KOPT-K1 (cell line): ENCODE data around the gene RMND5A.

Experiments
- H3K27ac ChIP-seq: fragments of 200-600 bp; sonication (generic); 2 replicates; pipeline ENCODE4 v1.5.1; 2016; ENCODE audit warnings: antibody characterized with exemption, mild to moderate bottlenecking, low read depth, low read length; ENCODE audit not compliant: poor library complexity, severe bottlenecking
- H3K36me3 ChIP-seq: fragments of 200-600 bp; sonication (generic); 2 replicates; pipeline ENCODE4 v1.5.1; 2017; ENCODE audit warnings: antibody characterized with exemption, mild to moderate bottlenecking, low read length, moderate library complexity; ENCODE audit not compliant: insufficient read depth
- H3K9me3 ChIP-seq: fragments of 200-600 bp; sonication (generic); 2 replicates; pipeline ENCODE4 v1.5.1; 2017; ENCODE audit warnings: antibody characterized with exemption, low read length, mild to moderate bottlenecking; ENCODE audit not compliant: insufficient read depth, poor library complexity, severe bottlenecking

The RMND5A gene

GRCh38 chr2:86769838-86770237 is 49.7 kb downstream of the RMND5A start:
- Histone ChIP-seq H3K27ac (no peak overlapping the region), H3K36me3 (peaks cover 97% of the 10 kb centered on the region), H3K9me3 (no peaks in the 10 kb centered on the region)

- Histone ChIP-seq H3K27ac (no peak overlapping the region), H3K36me3 (peaks cover 98% of the 10 kb centered on the region)
Observed at GRCh38 chr2:86770816-86771301, 50.8 kb downstream of the RMND5A start.

GRCh38 chr2:86772611-86773010 is 52.5 kb downstream of the RMND5A start:
- peaks cover 96% of the 10 kb centered on the region for H3K36me3 ChIP-seq
- no peaks in the 10 kb centered on the region for H3K9me3 ChIP-seq
- no peak overlapping the region for H3K27ac ChIP-seq

More at GRCh38 chr2:86770816-86771301, 50.8 kb downstream of the RMND5A start:
- H3K9me3 ChIP-seq = no peaks in the 10 kb centered on the region

GRCh38 chr2:86774862-86775261 is 54.8 kb downstream of the RMND5A start:
- Histone ChIP-seq H3K27ac (no peak overlapping the region), H3K9me3 (no peaks in the 10 kb centered on the region), H3K36me3 (peaks cover 76% of the 10 kb centered on the region)

GRCh38 chr2:86775338-86775737 is 55.2 kb downstream of the RMND5A start:
- peaks cover 71% of the 10 kb centered on the region for H3K36me3 ChIP-seq

GRCh38 chr2:86776532-86776931 is 56.4 kb downstream of the RMND5A start:
- peaks cover 59% of the 10 kb centered on the region for H3K36me3 ChIP-seq
- no peaks in the 10 kb centered on the region for H3K9me3 ChIP-seq
- no peak overlapping the region for H3K27ac ChIP-seq

More at GRCh38 chr2:86775338-86775737, 55.2 kb downstream of the RMND5A start:
- no peak overlapping the region for H3K27ac ChIP-seq
- no peaks in the 10 kb centered on the region for H3K9me3 ChIP-seq

- no peaks in the 10 kb centered on the region for H3K9me3 ChIP-seq
- H3K27ac ChIP-seq = no peak overlapping the region
- peaks cover 35% of the 10 kb centered on the region for H3K36me3 ChIP-seq
Observed at GRCh38 chr2:86778957-86779356, 58.9 kb downstream of the RMND5A start.

- Histone ChIP-seq H3K9me3 (no peaks in the 10 kb centered on the region), H3K36me3 (peaks cover 25% of the 10 kb centered on the region), H3K27ac (no peak overlapping the region)
Observed at GRCh38 chr2:86779971-86780370, 59.9 kb downstream of the RMND5A start.

- H3K27ac ChIP-seq = no peak overlapping the region
- H3K36me3 ChIP-seq = peaks cover 11% of the 10 kb centered on the region
- H3K9me3 ChIP-seq = no peaks in the 10 kb centered on the region
Observed at GRCh38 chr2:86781363-86781762, 61.3 kb downstream of the RMND5A start.

GRCh38 chr2:86782748-86783147 is 62.7 kb downstream of the RMND5A start:
- peaks cover 6% of the 10 kb centered on the region for H3K36me3 ChIP-seq
- no peaks in the 10 kb centered on the region for H3K9me3 ChIP-seq
- H3K27ac ChIP-seq = no peak overlapping the region

- no peaks in the 10 kb centered on the region for H3K9me3 ChIP-seq
- no peak overlapping the region for H3K27ac ChIP-seq
- H3K36me3 ChIP-seq = peaks cover 16% of the 10 kb centered on the region
Observed at GRCh38 chr2:86783615-86784339, 63.7 kb downstream of the RMND5A start.

GRCh38 chr2:86785456-86785855 is 65.4 kb downstream of the RMND5A start:
- H3K27ac ChIP-seq = peak overlapping the region; percentile 52
- no peaks in the 10 kb centered on the region for H3K9me3 ChIP-seq
- peaks cover 16% of the 10 kb centered on the region for H3K36me3 ChIP-seq

GRCh38 chr2:86786001-86786536 is 66.0 kb downstream of the RMND5A start:
- H3K27ac ChIP-seq = peak overlapping the region; percentile 52
- H3K9me3 ChIP-seq = no peaks in the 10 kb centered on the region
- H3K36me3 ChIP-seq = peaks cover 16% of the 10 kb centered on the region

GRCh38 chr2:86787736-86788135 is 67.6 kb downstream of the RMND5A start:
- Histone ChIP-seq H3K36me3 (peaks cover 16% of the 10 kb centered on the region), H3K27ac (no peak overlapping the region), H3K9me3 (no peaks in the 10 kb centered on the region)

GRCh38 chr2:86788165-86788564 is 68.1 kb downstream of the RMND5A start:
- H3K36me3 ChIP-seq = peaks cover 16% of the 10 kb centered on the region
- H3K9me3 ChIP-seq = no peaks in the 10 kb centered on the region
- H3K27ac ChIP-seq = no peak overlapping the region
